ENCODE data around the gene ARID2. TPM values are rescaled to one million over a fixed set of nuclear protein-coding genes. Genes with fewer than 3 reads are reported as not detected.

The ARID2 gene
- total RNA-seq, 1 experiment from 2014 or later = 72.2 TPM

- CTCF ChIA-PET = no interaction called here
- Histone ChIP-seq H3K9me3 (ENCODE audit: low read depth, low read length, poor library complexity, severe bottlenecking) (no peaks in the 10 kb centered on the region), H3K36me3 (ENCODE audit: insufficient read depth, low read length, poor library complexity, severe bottlenecking) (no peaks in the 10 kb centered on the region), H3K27me3 (replicated peaks; ENCODE audit: insufficient read depth, low read depth, low read length, poor library complexity) (no peaks in the 10 kb centered on the region), H3K27ac (ENCODE audit: low read depth, low read length, poor library complexity, severe bottlenecking) (no peak overlapping the region), H3K4me1 (ENCODE audit: insufficient read depth, low read length, poor library complexity, severe bottlenecking) (peaks cover 5% of the 10 kb centered on the region), H3K4me3 (ENCODE audit: low read depth, low read length, poor library complexity, severe bottlenecking) (no peak overlapping the region)
- intact Hi-C loops (cut with micrococcal nuclease; ENCODE audit: unreplicated experiment) = no loop called here
- no peak for DNase-seq (ENCODE audit: low spot score)
- POLR2A ChIA-PET (ENCODE audit: low non-redundant PET) = no interaction called here
- BruUV-seq (replicated peaks) = no TSS peak
- TF ChIP-seq EZH2 (IDR thresholded peaks at IDR 0.05; ENCODE audit: borderline replicate concordance, low read depth, low read length, poor library complexity, severe bottlenecking) (no peak), CTCF (conservative IDR thresholded peaks at IDR 0.05; ENCODE audit: low read depth, low read length) (no peak)
Observed at GRCh38 chr12:45712319-45712718, 17.2 kb upstream of the ARID2 start.

- no peak for DNase-seq (ENCODE audit: low spot score)
- no TSS peak for BruUV-seq (replicated peaks)
- Histone ChIP-seq H3K36me3 (ENCODE audit: insufficient read depth, low read length, poor library complexity, severe bottlenecking) (no peaks in the 10 kb centered on the region), H3K27ac (ENCODE audit: low read depth, low read length, poor library complexity, severe bottlenecking) (no peak overlapping the region), H3K4me1 (ENCODE audit: insufficient read depth, low read length, poor library complexity, severe bottlenecking) (peaks cover 5% of the 10 kb centered on the region), H3K9me3 (ENCODE audit: low read depth, low read length, poor library complexity, severe bottlenecking) (no peaks in the 10 kb centered on the region), H3K4me3 (ENCODE audit: low read depth, low read length, poor library complexity, severe bottlenecking) (no peak overlapping the region), H3K27me3 (replicated peaks; ENCODE audit: insufficient read depth, low read depth, low read length, poor library complexity) (no peaks in the 10 kb centered on the region)
- POLR2A ChIA-PET (ENCODE audit: low non-redundant PET) = no interaction called here
- CTCF ChIA-PET = no interaction called here
- TF ChIP-seq EZH2 (IDR thresholded peaks at IDR 0.05; ENCODE audit: borderline replicate concordance, low read depth, low read length, poor library complexity, severe bottlenecking) = no peak
- no peak for TF ChIP-seq CTCF (conservative IDR thresholded peaks at IDR 0.05; ENCODE audit: low read depth, low read length)
- intact Hi-C loops (cut with micrococcal nuclease; ENCODE audit: unreplicated experiment) = no loop called here
Observed at GRCh38 chr12:45713078-45713477, 16.4 kb upstream of the ARID2 start.

- intact Hi-C loops (cut with micrococcal nuclease; ENCODE audit: unreplicated experiment) = no loop called here
- H3K4me3 ChIP-seq (ENCODE audit: low read depth, low read length, poor library complexity, severe bottlenecking) = no peak overlapping the region
- H3K4me1 ChIP-seq (ENCODE audit: insufficient read depth, low read length, poor library complexity, severe bottlenecking) = peaks cover 11% of the 10 kb centered on the region
- ChIA-PET CTCF (no interaction called here), POLR2A (ENCODE audit: low non-redundant PET) (no interaction called here)
- no peaks in the 10 kb centered on the region for H3K36me3 ChIP-seq (ENCODE audit: insufficient read depth, low read length, poor library complexity, severe bottlenecking)
- no peaks in the 10 kb centered on the region for H3K27me3 ChIP-seq (replicated peaks; ENCODE audit: insufficient read depth, low read depth, low read length, poor library complexity)
- no peak overlapping the region for H3K27ac ChIP-seq (ENCODE audit: low read depth, low read length, poor library complexity, severe bottlenecking)
- TF ChIP-seq CTCF (conservative IDR thresholded peaks at IDR 0.05; ENCODE audit: low read depth, low read length) = no peak
- no peak for TF ChIP-seq EZH2 (IDR thresholded peaks at IDR 0.05; ENCODE audit: borderline replicate concordance, low read depth, low read length, poor library complexity, severe bottlenecking)
- H3K9me3 ChIP-seq (ENCODE audit: low read depth, low read length, poor library complexity, severe bottlenecking) = no peaks in the 10 kb centered on the region
- no peak for DNase-seq (ENCODE audit: low spot score)
- BruUV-seq (replicated peaks) = no TSS peak
Observed at GRCh38 chr12:45718306-45718705, 11.2 kb upstream of the ARID2 start.
